Measurements from ENCODE around the gene DPH7. TPM values are rescaled to one million over a fixed set of nuclear protein-coding genes. Genes with fewer than 3 reads are reported as not detected.

Gene DPH7
- polyA plus RNA-seq, 2 of the 4 experiments (the other 2 are of a cell fraction): 26.7 to 35.2 TPM

- DNase-seq (ENCODE audit: low read depth in 1 of 2, low spot score in 1 of 2) (no peak), ATAC-seq (no peak), FAIRE-seq (no peak)
- Histone ChIP-seq H3K9me3 (no peaks in the 10 kb centered on the region), H3K4me3 (no peak overlapping the region), H3K4me2 (no peak overlapping the region), H3K4me1 (no peaks in the 10 kb centered on the region), H3K27ac (no peak overlapping the region)
- ChIA-PET POLR2A (interaction anchor here (1.4 kb wide), 1 partner anchor 10 kb away, joined by 6 read pairs; the partner anchor contains the start of gene MRPL41), CTCF (interaction anchor here (0.9 to 1.4 kb wide), 4 partner anchors 33 to 241 kb away, joined by 3 to 4 read pairs (median 4); partner anchors contain the start of genes DPH7, EXD3, NOXA1 and NRARP)
- no peak for TF ChIP-seq CBX2 (IDR thresholded peaks at IDR 0.05; ENCODE audit: borderline replicate concordance, low read depth)
- no peak for TF ChIP-seq ZNF302 (CRISPR knock-in tag; IDR thresholded peaks at IDR 0.05)
- no peak for TF ChIP-seq MAX (IDR thresholded peaks at IDR 0.05)
- TF ChIP-seq HOXB5 (CRISPR knock-in tag; IDR thresholded peaks at IDR 0.05): no peak
- no peak for TF ChIP-seq JUNB (IDR thresholded peaks at IDR 0.05)
- no peak for TF ChIP-seq RARB (CRISPR knock-in tag; IDR thresholded peaks at IDR 0.05)
- TF ChIP-seq CHD4 (IDR thresholded peaks at IDR 0.05; ENCODE audit: borderline replicate concordance): no peak
- TF ChIP-seq TFCP2L1 (CRISPR knock-in tag; IDR thresholded peaks at IDR 0.05): no peak
- TF ChIP-seq E2F6 (IDR thresholded peaks at IDR 0.05; ENCODE audit: borderline replicate concordance, low read depth): no peak
- TF ChIP-seq EP300 (IDR thresholded peaks at IDR 0.05): no peak
- no peak for TF ChIP-seq POLR2AphosphoS2 (conservative IDR thresholded peaks at IDR 0.05; ENCODE audit: low read length)
- WGBS (ENCODE audit: missing lambda C conversion rate): 72% methylated on average over 19 of the region's 20 CpGs
Observed at GRCh38 chr9:137542486-137542885, 36.2 kb downstream of the DPH7 start.

GRCh38 chr9:137540536-137540935, 38.2 kb downstream of the DPH7 start:
- Histone ChIP-seq H3K4me2 (no peak overlapping the region), H3K4me1 (no peaks in the 10 kb centered on the region), H3K9me3 (no peaks in the 10 kb centered on the region), H3K27ac (no peak overlapping the region), H3K4me3 (no peak overlapping the region)
- no peak for DNase-seq (ENCODE audit: low read depth in 1 of 2, low spot score in 1 of 2)
- WGBS (ENCODE audit: missing lambda C conversion rate): 93% methylated on average over 15 of the region's 18 CpGs
- ChIA-PET POLR2A (no interaction called here), CTCF (interaction anchor here (1.3 to 1.6 kb wide), 2 partner anchors 10 to 95 kb away, joined by 4 read pairs; partner anchors contain the start of gene PNPLA7)
- TF ChIP-seq, protein P1, sequence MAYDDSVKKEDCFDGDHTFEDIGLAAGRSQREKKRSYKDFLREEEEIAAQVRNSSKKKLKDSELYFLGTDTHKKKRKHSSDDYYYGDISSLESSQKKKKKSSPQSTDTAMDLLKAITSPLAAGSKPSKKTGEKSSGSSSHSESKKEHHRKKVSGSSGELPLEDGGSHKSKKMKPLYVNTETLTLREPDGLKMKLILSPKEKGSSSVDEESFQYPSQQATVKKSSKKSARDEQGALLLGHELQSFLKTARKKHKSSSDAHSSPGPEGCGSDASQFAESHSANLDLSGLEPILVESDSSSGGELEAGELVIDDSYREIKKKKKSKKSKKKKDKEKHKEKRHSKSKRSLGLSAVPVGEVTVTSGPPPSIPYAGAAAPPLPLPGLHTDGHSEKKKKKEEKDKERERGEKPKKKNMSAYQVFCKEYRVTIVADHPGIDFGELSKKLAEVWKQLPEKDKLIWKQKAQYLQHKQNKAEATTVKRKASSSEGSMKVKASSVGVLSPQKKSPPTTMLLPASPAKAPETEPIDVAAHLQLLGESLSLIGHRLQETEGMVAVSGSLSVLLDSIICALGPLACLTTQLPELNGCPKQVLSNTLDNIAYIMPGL (CRISPR knock-in tag; IDR thresholded peaks at IDR 0.05; ENCODE audit: borderline replicate concordance): no peak
- TF ChIP-seq BHLHE40 (IDR thresholded peaks at IDR 0.05; ENCODE audit: low read depth, low read length) (no peak), ZSCAN20 (CRISPR knock-in tag; IDR thresholded peaks at IDR 0.05) (no peak), KDM1A (IDR thresholded peaks at IDR 0.05; ENCODE audit: low read depth) (no peak), FOSB (CRISPR knock-in tag; IDR thresholded peaks at IDR 0.05) (no peak), RFX5 (IDR thresholded peaks at IDR 0.05) (no peak), HOXB5 (CRISPR knock-in tag; IDR thresholded peaks at IDR 0.05) (no peak), PHF8 (IDR thresholded peaks at IDR 0.05; ENCODE audit: borderline replicate concordance, low read depth) (no peak), EHF (CRISPR knock-in tag; IDR thresholded peaks at IDR 0.05) (no peak), RCOR1 (IDR thresholded peaks at IDR 0.05; ENCODE audit: low read depth, low read length) (no peak), TFCP2L1 (CRISPR knock-in tag; IDR thresholded peaks at IDR 0.05) (no peak), GATA3 (IDR thresholded peaks at IDR 0.05; ENCODE audit: borderline replicate concordance) (no peak), EP300 (IDR thresholded peaks at IDR 0.05) (no peak), PBX3 (IDR thresholded peaks at IDR 0.05) (no peak), MAFK (IDR thresholded peaks at IDR 0.05; ENCODE audit: partially characterized antibody) (no peak)
- TF ChIP-seq, protein P2, sequence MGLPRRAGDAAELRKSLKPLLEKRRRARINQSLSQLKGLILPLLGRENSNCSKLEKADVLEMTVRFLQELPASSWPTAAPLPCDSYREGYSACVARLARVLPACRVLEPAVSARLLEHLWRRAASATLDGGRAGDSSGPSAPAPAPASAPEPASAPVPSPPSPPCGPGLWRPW (IDR thresholded peaks at IDR 0.05): no peak
- FAIRE-seq: no peak
- ATAC-seq: no peak

All from A549 (cell line).